Measurements from ENCODE around the gene DPRX. TPM values are rescaled to one million over a fixed set of nuclear protein-coding genes. Genes with fewer than 3 reads are reported as not detected.
A peak's percentile ranks its signal among the peaks of the same experiment; 100 is the strongest.

The DPRX gene
- total RNA-seq, 1 experiment from 2014 or later, result not detected

DNA sequence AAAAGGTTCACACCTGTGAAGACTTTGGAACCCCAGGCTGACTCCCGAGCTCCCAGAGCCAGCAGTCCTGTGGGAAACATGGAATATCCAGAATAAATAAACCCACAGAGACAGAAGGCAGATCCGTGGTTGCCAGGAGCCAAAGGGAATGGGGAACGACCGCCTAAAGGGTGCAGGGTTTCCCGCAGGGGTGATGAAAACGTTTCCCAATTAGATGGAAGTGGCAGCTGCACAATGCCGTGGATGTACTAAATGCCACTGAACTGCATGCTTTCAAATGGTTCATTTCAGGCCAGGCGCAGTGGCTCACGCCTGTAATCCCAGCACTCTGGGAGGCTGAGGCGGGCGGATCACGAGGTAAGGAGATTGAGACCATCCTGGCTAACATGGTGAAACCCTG, 23.4 kb upstream of the DPRX start (continued):
- TF ChIP-seq, protein P1, sequence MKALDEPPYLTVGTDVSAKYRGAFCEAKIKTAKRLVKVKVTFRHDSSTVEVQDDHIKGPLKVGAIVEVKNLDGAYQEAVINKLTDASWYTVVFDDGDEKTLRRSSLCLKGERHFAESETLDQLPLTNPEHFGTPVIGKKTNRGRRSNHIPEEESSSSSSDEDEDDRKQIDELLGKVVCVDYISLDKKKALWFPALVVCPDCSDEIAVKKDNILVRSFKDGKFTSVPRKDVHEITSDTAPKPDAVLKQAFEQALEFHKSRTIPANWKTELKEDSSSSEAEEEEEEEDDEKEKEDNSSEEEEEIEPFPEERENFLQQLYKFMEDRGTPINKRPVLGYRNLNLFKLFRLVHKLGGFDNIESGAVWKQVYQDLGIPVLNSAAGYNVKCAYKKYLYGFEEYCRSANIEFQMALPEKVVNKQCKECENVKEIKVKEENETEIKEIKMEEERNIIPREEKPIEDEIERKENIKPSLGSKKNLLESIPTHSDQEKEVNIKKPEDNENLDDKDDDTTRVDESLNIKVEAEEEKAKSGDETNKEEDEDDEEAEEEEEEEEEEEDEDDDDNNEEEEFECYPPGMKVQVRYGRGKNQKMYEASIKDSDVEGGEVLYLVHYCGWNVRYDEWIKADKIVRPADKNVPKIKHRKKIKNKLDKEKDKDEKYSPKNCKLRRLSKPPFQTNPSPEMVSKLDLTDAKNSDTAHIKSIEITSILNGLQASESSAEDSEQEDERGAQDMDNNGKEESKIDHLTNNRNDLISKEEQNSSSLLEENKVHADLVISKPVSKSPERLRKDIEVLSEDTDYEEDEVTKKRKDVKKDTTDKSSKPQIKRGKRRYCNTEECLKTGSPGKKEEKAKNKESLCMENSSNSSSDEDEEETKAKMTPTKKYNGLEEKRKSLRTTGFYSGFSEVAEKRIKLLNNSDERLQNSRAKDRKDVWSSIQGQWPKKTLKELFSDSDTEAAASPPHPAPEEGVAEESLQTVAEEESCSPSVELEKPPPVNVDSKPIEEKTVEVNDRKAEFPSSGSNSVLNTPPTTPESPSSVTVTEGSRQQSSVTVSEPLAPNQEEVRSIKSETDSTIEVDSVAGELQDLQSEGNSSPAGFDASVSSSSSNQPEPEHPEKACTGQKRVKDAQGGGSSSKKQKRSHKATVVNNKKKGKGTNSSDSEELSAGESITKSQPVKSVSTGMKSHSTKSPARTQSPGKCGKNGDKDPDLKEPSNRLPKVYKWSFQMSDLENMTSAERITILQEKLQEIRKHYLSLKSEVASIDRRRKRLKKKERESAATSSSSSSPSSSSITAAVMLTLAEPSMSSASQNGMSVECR (CRISPR knock-in tag; IDR thresholded peaks at IDR 0.05; ENCODE audit: borderline replicate concordance), result no peak
- TF ChIP-seq, protein P2, sequence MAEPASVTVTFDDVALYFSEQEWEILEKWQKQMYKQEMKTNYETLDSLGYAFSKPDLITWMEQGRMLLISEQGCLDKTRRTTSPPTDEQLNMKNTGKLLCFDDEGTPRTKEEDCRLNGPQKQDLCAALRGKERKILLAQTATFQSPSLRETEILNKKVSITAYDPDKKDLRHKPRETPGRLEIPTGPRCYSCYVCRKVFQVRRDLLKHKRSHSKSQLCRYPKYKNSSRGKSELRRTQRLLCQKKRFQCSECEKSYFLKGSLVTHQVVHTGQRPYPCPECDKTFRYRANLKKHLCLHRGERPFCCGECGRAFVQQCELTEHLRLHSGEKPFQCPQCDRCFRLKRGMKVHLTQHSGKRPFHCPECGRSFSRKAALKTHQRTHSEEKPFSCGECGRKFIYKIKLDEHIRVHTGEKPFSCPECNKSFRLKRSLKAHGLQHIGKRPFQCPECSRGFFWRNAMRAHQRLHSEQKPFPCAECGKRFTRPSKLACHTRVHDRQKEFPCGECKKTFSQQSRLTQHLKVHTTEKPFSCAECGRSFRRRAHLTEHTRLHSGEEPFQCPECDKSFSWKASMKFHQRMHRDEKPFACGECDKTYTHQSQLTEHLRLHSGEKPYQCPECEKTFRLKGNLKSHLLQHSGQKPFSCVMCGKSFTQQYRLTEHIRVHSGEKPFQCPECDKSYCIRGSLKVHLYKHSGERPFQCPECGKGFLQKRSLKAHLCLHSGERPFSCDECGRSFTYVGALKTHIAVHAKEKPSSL (CRISPR knock-in tag; conservative IDR thresholded peaks at IDR 0.05), result no peak
- no peak for TF ChIP-seq EMX1 (CRISPR knock-in tag; IDR thresholded peaks at IDR 0.05)
- TF ChIP-seq, protein P3, sequence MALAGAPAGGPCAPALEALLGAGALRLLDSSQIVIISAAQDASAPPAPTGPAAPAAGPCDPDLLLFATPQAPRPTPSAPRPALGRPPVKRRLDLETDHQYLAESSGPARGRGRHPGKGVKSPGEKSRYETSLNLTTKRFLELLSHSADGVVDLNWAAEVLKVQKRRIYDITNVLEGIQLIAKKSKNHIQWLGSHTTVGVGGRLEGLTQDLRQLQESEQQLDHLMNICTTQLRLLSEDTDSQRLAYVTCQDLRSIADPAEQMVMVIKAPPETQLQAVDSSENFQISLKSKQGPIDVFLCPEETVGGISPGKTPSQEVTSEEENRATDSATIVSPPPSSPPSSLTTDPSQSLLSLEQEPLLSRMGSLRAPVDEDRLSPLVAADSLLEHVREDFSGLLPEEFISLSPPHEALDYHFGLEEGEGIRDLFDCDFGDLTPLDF (CRISPR knock-in tag; IDR thresholded peaks at IDR 0.05), result no peak

DNA sequence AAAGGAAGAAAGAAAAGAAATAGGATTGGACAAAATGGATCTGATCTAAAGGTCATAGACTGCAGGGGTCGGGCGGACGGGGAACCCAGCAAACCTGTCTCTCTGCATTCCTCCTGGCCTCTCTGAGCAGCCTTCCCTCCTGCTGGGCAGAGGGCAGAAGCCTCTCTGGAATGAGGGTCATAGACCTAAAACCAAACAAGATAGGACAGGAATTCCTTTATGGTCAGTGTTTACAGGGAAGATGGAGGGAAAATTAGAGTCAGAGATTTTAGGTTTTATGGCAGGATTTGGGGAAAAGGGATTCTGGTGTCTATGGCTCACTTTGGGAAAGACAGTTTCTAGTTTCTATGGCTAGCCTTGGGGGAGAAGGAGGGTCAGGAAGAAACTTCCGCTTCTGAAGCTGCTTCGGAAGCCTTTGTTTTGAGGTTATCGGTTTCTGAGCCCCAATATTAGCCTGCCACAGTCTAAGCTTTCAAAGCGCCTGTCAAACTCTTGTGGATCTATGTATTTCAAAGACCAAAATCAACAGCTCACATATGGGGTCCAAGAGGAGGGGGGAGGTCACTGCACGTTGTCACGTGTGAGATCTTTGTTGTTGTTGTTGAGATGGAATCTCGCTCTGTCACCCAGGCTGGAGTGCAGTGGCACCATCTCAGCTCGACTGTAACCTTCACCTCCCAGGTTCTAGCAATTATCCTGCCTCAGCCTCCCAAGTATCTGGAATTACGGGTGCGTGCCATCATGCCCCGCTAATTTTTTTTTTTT, 18.9 kb upstream of the DPRX start:
- H3K27ac Mint-ChIP-seq, result peak overlapping the region; percentile 95
- no peaks in the 10 kb centered on the region for H3K9me3 Mint-ChIP-seq
- ChIA-PET POLR2A (interaction anchor here (0.5 to 1.7 kb wide), 4 partner anchors 17 to 339 kb away, joined by 3 to 11 read pairs (median 5); no protein-coding TSS in a partner anchor), CTCF (interaction anchor here (1.1 to 1.6 kb wide), 4 partner anchors 18 to 299 kb away, joined by 3 to 6 read pairs (median 4); no protein-coding TSS in a partner anchor)
- H3K4me1 Mint-ChIP-seq, result peaks cover 28% of the 10 kb centered on the region
- H3K36me3 Mint-ChIP-seq, result no peaks in the 10 kb centered on the region
- ATAC-seq (peak; percentile 87), DNase-seq (ENCODE audit: low spot score) (peak; percentile 82)
- no peaks in the 10 kb centered on the region for H3K27me3 Mint-ChIP-seq (ENCODE audit: low read depth)
- no peak overlapping the region for H3K4me3 Mint-ChIP-seq
- TF ChIP-seq ZNF232 (CRISPR knock-in tag; IDR thresholded peaks at IDR 0.05), result no peak
- peak; percentile 71; the same call in 1 of the 2 replicates for TF ChIP-seq TEAD4 (CRISPR knock-in tag; IDR thresholded peaks at IDR 0.05)
- TF ChIP-seq FOXK1 (CRISPR knock-in tag; IDR thresholded peaks at IDR 0.05), result 0 out of 2 replicates have a peak, but pooled peaks have one; percentile 28
- TF ChIP-seq NR1H2 (CRISPR knock-in tag; IDR thresholded peaks at IDR 0.05), result no peak
- TF ChIP-seq, protein P4, sequence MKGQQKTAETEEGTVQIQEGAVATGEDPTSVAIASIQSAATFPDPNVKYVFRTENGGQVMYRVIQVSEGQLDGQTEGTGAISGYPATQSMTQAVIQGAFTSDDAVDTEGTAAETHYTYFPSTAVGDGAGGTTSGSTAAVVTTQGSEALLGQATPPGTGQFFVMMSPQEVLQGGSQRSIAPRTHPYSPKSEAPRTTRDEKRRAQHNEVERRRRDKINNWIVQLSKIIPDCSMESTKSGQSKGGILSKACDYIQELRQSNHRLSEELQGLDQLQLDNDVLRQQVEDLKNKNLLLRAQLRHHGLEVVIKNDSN (CRISPR knock-in tag; IDR thresholded peaks at IDR 0.05), result peak; percentile 18; the same call in 1 of the 2 replicates
- TF ChIP-seq, protein P5, sequence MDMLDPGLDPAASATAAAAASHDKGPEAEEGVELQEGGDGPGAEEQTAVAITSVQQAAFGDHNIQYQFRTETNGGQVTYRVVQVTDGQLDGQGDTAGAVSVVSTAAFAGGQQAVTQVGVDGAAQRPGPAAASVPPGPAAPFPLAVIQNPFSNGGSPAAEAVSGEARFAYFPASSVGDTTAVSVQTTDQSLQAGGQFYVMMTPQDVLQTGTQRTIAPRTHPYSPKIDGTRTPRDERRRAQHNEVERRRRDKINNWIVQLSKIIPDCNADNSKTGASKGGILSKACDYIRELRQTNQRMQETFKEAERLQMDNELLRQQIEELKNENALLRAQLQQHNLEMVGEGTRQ (CRISPR knock-in tag; IDR thresholded peaks at IDR 0.05), result peak; percentile 16; the same call in 1 of the 2 replicates
- peak; percentile 94; the same call in 1 of the 2 replicates for TF ChIP-seq TEAD1 (CRISPR knock-in tag; IDR thresholded peaks at IDR 0.05)

All from WTC11 (cell line).